PFSK-1 (cell line): ENCODE data around the gene PARP2.
A peak's percentile ranks its signal among the peaks of the same experiment; 100 is the strongest.

Source experiments
- FOXP2 ChIP-seq: optimal IDR thresholded peaks from 2 replicates; pipeline ENCODE3; 2011; ENCODE audit warnings: borderline replicate concordance, control low read depth, inconsistent platforms; ENCODE audit not compliant: insufficient read depth; ENCODE audit errors: extremely low read length, extremely low read depth
- POLR2AphosphoS5 ChIP-seq: IDR thresholded peaks from 2 replicates; pipeline ENCODE4 v1.6.1; 2012; ENCODE audit warnings: low read depth, mild to moderate bottlenecking, control low read depth, low read length, moderate library complexity
- SIN3A ChIP-seq: IDR thresholded peaks from 2 replicates; pipeline ENCODE4 v1.6.1; 2012; ENCODE audit warnings: mild to moderate bottlenecking, low read length, moderate library complexity, borderline replicate concordance; ENCODE audit not compliant: insufficient read depth
- TAF1 ChIP-seq: IDR thresholded peaks from 2 replicates; pipeline ENCODE4 v1.6.1; 2012; ENCODE audit warnings: low read length, control low read depth, borderline replicate concordance; ENCODE audit not compliant: insufficient read depth
- TF ChIP-seq, protein P1 (sequence below), 2 experiments: IDR thresholded peaks; 2 replicates each; pipeline versions ENCODE4 v1.6.1 to v1.8.0; 2011 to 2012; ENCODE audit warnings: low read depth in 2 of 2, low read length in 2 of 2, control low read depth in 1 of 2, inconsistent platforms in 1 of 2, mild to moderate bottlenecking in 1 of 2, moderate library complexity in 1 of 2; ENCODE audit not compliant: insufficient read depth in 1 of 2

Gene PARP2

DNA sequence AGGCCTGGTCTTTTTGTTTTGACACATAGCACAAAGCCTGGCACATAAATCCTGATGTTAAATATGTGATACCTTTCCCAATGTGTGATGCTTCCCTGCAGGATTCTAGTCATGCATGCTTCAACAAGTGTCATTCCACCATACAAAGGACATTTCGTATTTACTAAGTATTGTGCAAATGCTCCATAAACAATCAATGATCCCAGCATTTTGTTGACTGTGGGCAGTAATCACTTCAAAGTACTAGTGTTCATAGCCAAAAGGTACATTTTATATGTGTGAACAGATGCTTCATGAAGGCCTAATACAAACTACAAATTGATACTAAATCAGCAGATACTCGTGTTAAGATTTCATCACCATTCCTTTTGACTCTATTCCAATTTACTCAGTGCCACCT is 14.7 kb upstream of the PARP2 start:
- TF ChIP-seq POLR2AphosphoS5, result no peak
- no peak for TF ChIP-seq TAF1
- TF ChIP-seq FOXP2, result no peak
- TF ChIP-seq, protein P1, sequence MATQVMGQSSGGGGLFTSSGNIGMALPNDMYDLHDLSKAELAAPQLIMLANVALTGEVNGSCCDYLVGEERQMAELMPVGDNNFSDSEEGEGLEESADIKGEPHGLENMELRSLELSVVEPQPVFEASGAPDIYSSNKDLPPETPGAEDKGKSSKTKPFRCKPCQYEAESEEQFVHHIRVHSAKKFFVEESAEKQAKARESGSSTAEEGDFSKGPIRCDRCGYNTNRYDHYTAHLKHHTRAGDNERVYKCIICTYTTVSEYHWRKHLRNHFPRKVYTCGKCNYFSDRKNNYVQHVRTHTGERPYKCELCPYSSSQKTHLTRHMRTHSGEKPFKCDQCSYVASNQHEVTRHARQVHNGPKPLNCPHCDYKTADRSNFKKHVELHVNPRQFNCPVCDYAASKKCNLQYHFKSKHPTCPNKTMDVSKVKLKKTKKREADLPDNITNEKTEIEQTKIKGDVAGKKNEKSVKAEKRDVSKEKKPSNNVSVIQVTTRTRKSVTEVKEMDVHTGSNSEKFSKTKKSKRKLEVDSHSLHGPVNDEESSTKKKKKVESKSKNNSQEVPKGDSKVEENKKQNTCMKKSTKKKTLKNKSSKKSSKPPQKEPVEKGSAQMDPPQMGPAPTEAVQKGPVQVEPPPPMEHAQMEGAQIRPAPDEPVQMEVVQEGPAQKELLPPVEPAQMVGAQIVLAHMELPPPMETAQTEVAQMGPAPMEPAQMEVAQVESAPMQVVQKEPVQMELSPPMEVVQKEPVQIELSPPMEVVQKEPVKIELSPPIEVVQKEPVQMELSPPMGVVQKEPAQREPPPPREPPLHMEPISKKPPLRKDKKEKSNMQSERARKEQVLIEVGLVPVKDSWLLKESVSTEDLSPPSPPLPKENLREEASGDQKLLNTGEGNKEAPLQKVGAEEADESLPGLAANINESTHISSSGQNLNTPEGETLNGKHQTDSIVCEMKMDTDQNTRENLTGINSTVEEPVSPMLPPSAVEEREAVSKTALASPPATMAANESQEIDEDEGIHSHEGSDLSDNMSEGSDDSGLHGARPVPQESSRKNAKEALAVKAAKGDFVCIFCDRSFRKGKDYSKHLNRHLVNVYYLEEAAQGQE (IDR thresholded peaks at IDR 0.05; ENCODE audit: insufficient read depth in 1 of 2, low read depth in 2 of 2, low read length in 2 of 2), result no peak
- TF ChIP-seq SIN3A, result no peak

DNA sequence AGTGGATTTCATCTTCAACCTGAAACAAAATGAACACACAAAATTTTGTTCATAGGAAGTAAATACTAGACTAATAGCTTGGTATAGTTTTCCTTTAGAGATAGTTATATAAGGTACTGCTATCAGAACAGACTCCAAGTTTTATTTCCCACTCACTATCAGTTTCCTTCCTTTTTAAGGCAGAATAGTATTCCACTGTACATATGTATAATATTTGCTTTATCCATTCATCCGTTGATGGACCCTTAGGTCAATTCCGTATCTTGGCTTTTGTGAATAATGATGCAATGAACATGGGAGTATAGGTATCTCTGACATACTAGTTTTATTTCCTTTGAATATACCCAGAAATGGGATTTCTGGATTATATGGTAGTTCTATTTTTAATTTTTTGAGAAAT is 14.1 kb upstream of the PARP2 start:
- no peak for TF ChIP-seq POLR2AphosphoS5
- TF ChIP-seq FOXP2, result no peak
- no peak for TF ChIP-seq SIN3A
- no peak for TF ChIP-seq TAF1
- TF ChIP-seq, protein P1 (IDR thresholded peaks at IDR 0.05; ENCODE audit: insufficient read depth in 1 of 2, low read depth in 2 of 2, low read length in 2 of 2), result no peak

DNA sequence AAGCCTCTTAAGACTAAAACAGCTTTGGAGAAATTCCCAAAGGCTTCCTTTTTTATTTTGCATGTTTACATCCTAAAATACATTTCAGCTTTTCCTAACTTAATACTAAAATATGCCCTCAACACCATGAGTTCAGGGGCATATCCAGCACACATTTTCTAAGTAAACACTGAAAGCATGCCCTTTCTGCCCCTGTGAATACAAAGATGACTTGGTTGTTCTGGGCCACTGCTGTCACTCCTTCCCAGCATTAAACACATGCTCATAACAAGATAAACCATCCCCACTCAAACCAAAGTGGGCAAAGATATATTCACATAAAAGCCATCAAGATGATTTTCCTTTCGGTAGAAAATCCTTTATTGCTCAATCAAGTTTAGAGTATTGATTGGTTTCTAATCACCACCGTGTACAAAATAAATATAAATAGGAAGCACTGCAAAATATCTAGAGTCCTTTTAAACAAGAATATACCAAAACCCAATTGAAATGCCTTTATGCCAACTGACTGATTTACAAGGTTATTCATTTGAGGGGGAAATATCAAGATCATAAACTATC is 12.3 kb upstream of the PARP2 start:
- TF ChIP-seq TAF1 (no peak), SIN3A (no peak), POLR2AphosphoS5 (no peak)

DNA sequence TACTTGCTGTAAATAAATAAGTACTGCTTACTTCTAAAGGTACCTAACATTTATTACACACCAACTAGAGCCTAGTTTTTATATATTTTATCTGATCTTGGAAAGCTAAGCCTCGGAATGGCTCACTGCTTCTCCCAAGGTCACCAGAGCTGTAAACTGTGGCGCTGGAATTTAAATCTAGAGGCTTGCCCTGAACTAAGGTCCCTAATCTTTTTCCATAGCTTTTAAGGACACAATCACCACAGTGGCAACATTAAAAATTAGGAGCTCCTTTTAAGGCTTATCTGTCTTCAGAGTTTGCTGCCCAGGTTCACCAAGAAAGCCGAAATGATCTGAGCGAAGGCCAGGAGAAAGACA is 11.0 kb upstream of the PARP2 start:
- TF ChIP-seq TAF1, result no peak
- TF ChIP-seq POLR2AphosphoS5, result no peak
- TF ChIP-seq FOXP2, result no peak
- no peak for TF ChIP-seq SIN3A
- TF ChIP-seq, protein P1 (IDR thresholded peaks at IDR 0.05; ENCODE audit: insufficient read depth in 1 of 2, low read depth in 2 of 2, low read length in 2 of 2), result no peak

DNA sequence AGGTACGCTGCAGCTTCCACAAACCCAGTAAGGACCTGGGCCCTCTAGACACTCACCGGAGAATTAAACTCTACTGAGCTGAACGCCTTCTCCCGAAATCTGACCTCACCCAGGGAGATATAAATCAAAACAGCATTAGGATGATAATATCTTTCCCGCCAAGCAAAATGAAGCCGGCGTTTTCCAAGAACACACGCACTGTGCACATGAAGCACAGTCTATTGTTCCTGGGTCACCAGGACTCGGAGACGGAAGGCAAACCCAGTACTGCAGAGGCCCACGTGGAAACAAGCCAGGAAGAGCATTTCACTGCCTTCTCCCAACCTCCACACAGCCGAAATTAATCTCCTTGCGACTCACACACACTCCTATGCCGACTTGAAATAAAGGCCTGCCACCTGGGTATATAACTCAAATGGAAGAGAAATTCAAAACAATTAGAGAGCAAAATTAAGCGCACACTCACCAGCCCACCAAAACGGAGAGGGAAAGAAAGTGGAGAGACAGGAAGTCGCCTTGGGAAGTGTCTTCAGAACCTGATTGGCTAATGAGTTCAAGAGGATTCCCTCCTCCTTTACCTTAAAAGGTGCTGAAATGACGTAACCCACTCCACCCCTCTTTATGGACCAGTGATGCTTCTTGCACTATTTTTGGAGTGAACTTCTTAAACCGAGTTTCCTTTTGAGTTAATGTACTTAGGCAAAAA is 10.5 kb upstream of the PARP2 start, which contains the start of gene CCNB1IP1:
Gene CCNB1IP1, minus strand, starts transcription at position 492 of the 706 bp plus-strand sequence. CDS start 16,756 bp downstream, outside the sequence.
- peak; percentile 69; the same call in 1 of the 2 replicates for TF ChIP-seq TAF1
- peak; percentile 55; the same call in 1 of the 2 replicates for TF ChIP-seq POLR2AphosphoS5
- no peak for TF ChIP-seq FOXP2
- TF ChIP-seq, protein P1 (IDR thresholded peaks at IDR 0.05; ENCODE audit: insufficient read depth in 1 of 2, low read depth in 2 of 2, low read length in 2 of 2), result no peak
- TF ChIP-seq SIN3A, result peak; percentile 42; the same call in 1 of the 2 replicates
